GM12878 (cell line): ENCODE data around the gene NF1. TPM values are rescaled to one million over a fixed set of nuclear protein-coding genes. Genes with fewer than 3 reads are reported as not detected.

ENCODE experiments used
- ATAC-seq: fragments of 200-7000 bp; cut with Tn5 transposase; 3 replicates; pipeline ENCODE4 v1.9.1; 2020; ENCODE audit warnings: mild to moderate bottlenecking, moderate library complexity
- BruUV-seq: library from RNA; stranded (reverse); fragments of 400-500 nt; replicated peaks from 2 replicates; lab custom pipeline; 2021; lab: Mats Ljungman, UMichigan
- CTCF ChIA-PET: fragments of 300-600 bp; sonication (Branson Sonifier 250); formaldehyde crosslinking; extraction: SDS; loops from one replicate; lab custom pipeline; 2021; ENCODE audit warnings: inconsistent platforms; lab: Yijun Ruan, JAX
- POLR2A ChIA-PET: fragments of 350-600 bp; formaldehyde crosslinking; extraction: SDS; loops from one replicate; lab custom pipeline; 2021; ENCODE audit warnings: inconsistent platforms; lab: Charles Lee
- RAD21 ChIA-PET: fragments of 300-600 bp; sonication (Branson Sonifier 250); formaldehyde crosslinking; loops from one replicate; lab custom pipeline; 2023; ENCODE audit warnings: antibody characterized with exemption; ENCODE audit not compliant: unreplicated experiment; lab: Charles Lee
- SMC1A ChIA-PET: fragments of 300-600 bp; sonication (Branson Sonifier 250); formaldehyde crosslinking; loops from one replicate; lab custom pipeline; 2023; ENCODE audit not compliant: unreplicated experiment, uncharacterized antibody; lab: Charles Lee
- DNase-seq: peaks from one replicate; pipeline ENCODE4 v3.0.0-alpha.2; 2011; ENCODE audit warnings: low read depth, low spot score
- FAIRE-seq: peaks from 3 replicates; lab custom pipeline; 2011; peaks lifted over from hg19 to GRCh38; lab: Jason Lieb, UNC
- H2AFZ ChIP-seq: 2 replicates; pipeline ENCODE4 v1.6.0; 2011; ENCODE audit warnings: low read depth, low read length, control low read depth; ENCODE audit not compliant: control insufficient read depth
- H3K27ac ChIP-seq: 2 replicates; pipeline ENCODE4 v1.5.1; 2011; ENCODE audit warnings: control low read depth; ENCODE audit not compliant: control insufficient read depth, insufficient read depth
- H3K27me3 ChIP-seq, 2 experiments: replicated peaks in 1 of 2; 2 replicates each; pipeline versions ENCODE4 v1.6.0 to v1.6.1; 2011; ENCODE audit warnings: low read length in 1 of 2; ENCODE audit not compliant: control insufficient read depth in 2 of 2, insufficient read depth in 2 of 2
- H3K36me3 ChIP-seq, 2 experiments: 2 replicates each; pipeline ENCODE4 v1.5.1; 2011; ENCODE audit warnings: low read length in 1 of 2; ENCODE audit not compliant: control insufficient read depth in 2 of 2, insufficient read depth in 2 of 2
- H3K4me1 ChIP-seq: 2 replicates; pipeline ENCODE4 v1.6.1; 2011; ENCODE audit warnings: mild to moderate bottlenecking, low read length, moderate library complexity, mixed read lengths; ENCODE audit not compliant: control insufficient read depth, insufficient read depth
- H3K4me2 ChIP-seq: 2 replicates; pipeline ENCODE4 v1.6.0; 2011; ENCODE audit warnings: control low read depth; ENCODE audit not compliant: control insufficient read depth, insufficient read depth
- H3K4me3 ChIP-seq: fragments of 200-600 bp; sonication (generic); 2 replicates; pipeline ENCODE4 v1.5.1; 2016
- H3K79me2 ChIP-seq: 2 replicates; pipeline ENCODE4 v1.6.0; 2011; ENCODE audit warnings: low read length; ENCODE audit not compliant: control insufficient read depth, insufficient read depth
- H3K9ac ChIP-seq: 2 replicates; pipeline ENCODE4 v1.8.0; 2011; ENCODE audit warnings: low read length, control low read depth, mixed read lengths; ENCODE audit not compliant: control insufficient read depth, insufficient read depth
- H3K9me3 ChIP-seq: replicated peaks from 3 replicates; pipeline ENCODE4 v1.5.1; 2011; ENCODE audit warnings: mild to moderate bottlenecking, low read length; ENCODE audit not compliant: control insufficient read depth, insufficient read depth
- H4K20me1 ChIP-seq: 2 replicates; pipeline ENCODE4 v1.6.0; 2011; ENCODE audit not compliant: control insufficient read depth, insufficient read depth
- ATF3 ChIP-seq: IDR thresholded peaks from 2 replicates; pipeline ENCODE4 v1.6.1; 2011; ENCODE audit warnings: low read depth, mild to moderate bottlenecking, low read length, moderate library complexity, borderline replicate concordance; ENCODE audit errors: extremely low read depth
- ATF7 ChIP-seq: fragments of 450-650 bp; IDR thresholded peaks from 2 replicates; pipeline ENCODE4 v1.6.1; 2016; ENCODE audit warnings: low read depth, mild to moderate bottlenecking
- CBX3 ChIP-seq: fragments of 200-600 bp; sonication (generic); IDR thresholded peaks from 2 replicates; pipeline ENCODE4 v1.6.1; 2016; ENCODE audit warnings: low read depth, borderline replicate concordance
- EP300 ChIP-seq, 2 experiments: fragments of 150-350 bp in 1 of 2; IDR thresholded peaks; 2 replicates each; pipeline ENCODE4 v1.6.1; 2011 to 2012; ENCODE audit warnings: low read depth in 2 of 2, low read length in 2 of 2, borderline replicate concordance in 1 of 2, improper control_type of control experiment in 1 of 2, inconsistent platforms in 1 of 2; ENCODE audit not compliant: control insufficient read depth in 1 of 2
- HDAC2 ChIP-seq: fragments of 200-600 bp; sonication (generic); IDR thresholded peaks from 2 replicates; pipeline ENCODE4 v1.6.1; 2017
- IKZF2 ChIP-seq, 2 experiments: fragments of 450-650 bp; IDR thresholded peaks; 2 replicates each; pipeline ENCODE4 v1.6.1; 2017; ENCODE audit warnings: mild to moderate bottlenecking in 2 of 2, moderate library complexity in 2 of 2
- NBN ChIP-seq: fragments of 450-650 bp; IDR thresholded peaks from 2 replicates; pipeline ENCODE4 v1.6.1; 2016
- NR2C2 ChIP-seq: IDR thresholded peaks from 2 replicates; pipeline ENCODE4 v1.6.1; 2011; ENCODE audit warnings: borderline replicate concordance, low read depth; ENCODE audit not compliant: control insufficient read depth, insufficient read length
- PBX3 ChIP-seq: IDR thresholded peaks from 2 replicates; pipeline ENCODE4 v1.6.1; 2011; ENCODE audit warnings: mild to moderate bottlenecking, low read depth, low read length, moderate library complexity; ENCODE audit not compliant: insufficient replicate concordance
- PKNOX1 ChIP-seq: fragments of 450-650 bp; IDR thresholded peaks from 2 replicates; pipeline ENCODE4 v1.6.1; 2016; ENCODE audit warnings: mild to moderate bottlenecking
- PML ChIP-seq: IDR thresholded peaks from 2 replicates; pipeline ENCODE4 v1.6.1; 2012; ENCODE audit warnings: low read length, inconsistent platforms
- TAF1 ChIP-seq: IDR thresholded peaks from 2 replicates; pipeline ENCODE4 v1.6.1; 2011; ENCODE audit warnings: mild to moderate bottlenecking, low read depth, low read length, borderline replicate concordance
- WRNIP1 ChIP-seq: IDR thresholded peaks from 2 replicates; pipeline ENCODE4 v1.6.1; 2011; ENCODE audit warnings: low read depth, low read length, improper control_type of control experiment, borderline replicate concordance
- YBX1 ChIP-seq: fragments of 450-650 bp; IDR thresholded peaks from 2 replicates; pipeline ENCODE4 v1.6.1; 2016; ENCODE audit warnings: antibody characterized with exemption
- ZBTB40 ChIP-seq: fragments of 450-650 bp; IDR thresholded peaks from 2 replicates; pipeline ENCODE4 v1.6.1; 2016; ENCODE audit warnings: mild to moderate bottlenecking, moderate library complexity, borderline replicate concordance
- ZNF207 ChIP-seq: fragments of 450-650 bp; IDR thresholded peaks from 2 replicates; pipeline ENCODE4 v1.6.1; 2014; ENCODE audit warnings: antibody characterized with exemption, mild to moderate bottlenecking, borderline replicate concordance
- WGBS: methylation state at CpG from one replicate; pipeline ENCODE4 v1.1.6; 2016; ENCODE audit warnings: low lambda C conversion rate; ENCODE audit not compliant: insufficient replicate concordance, insufficient coverage; ENCODE audit errors: missing lambda C conversion rate; 5-methylcytosine and 5-hydroxymethylcytosine counted together
- in situ Hi-C: fragments of 300-500 bp; cut with MboI; formaldehyde crosslinking; loops from 9 replicates; pipeline ENCODE4 v1.14.3; 2018; ENCODE audit warnings: mixed read lengths
- intact Hi-C: fragments of 100-400 bp; cut with micrococcal nuclease; formaldehyde crosslinking; loops from one replicate; pipeline ENCODE4 v1.14.2; 2022; ENCODE audit not compliant: unreplicated experiment
- polyA plus RNA-seq, 11 experiments: library from polyadenylated mRNA; depleted of rRNA in 4 of 11; unstranded in 6 of 11; stranded (reverse) in 5 of 11; fragments of >200 nt; fragmentation: Nextera tagmentation in 4 of 11; fragmentation: Illumina TruSeq in 1 of 11; extraction: Ambion mirVana in 4 of 11; extraction: Trizol in 1 of 11; gene quantifications; 1 replicate in 1 of 11; 2 replicates in 10 of 11; pipeline versions ENCODE4 v1.2.1 to v1.2.3, GENCODE V29; 2011 to 2016; ENCODE audit warnings: inconsistent platforms in 2 of 11, missing spikeins in 2 of 11, low read depth in 1 of 11
- total RNA-seq, 4 experiments: library from RNA; depleted of rRNA in 3 of 4; stranded (reverse); fragments of >200 nt in 3 of 4; fragmentation: Illumina TruSeq in 1 of 4; extraction: Trizol in 1 of 4; gene quantifications; 2 replicates each; pipeline versions ENCODE4 v1.2.1 to v1.2.3, GENCODE V29; 2013 to 2021

NF1 gene
- total and polyA plus RNA-seq, 10 of the 15 experiments (the other 5 are each of a cell fraction or from before 2014, with no cell fraction given) = 2.5 to 31.8 (median 16.6) TPM

- TF ChIP-seq EP300 (IDR thresholded peaks at IDR 0.05; ENCODE audit: borderline replicate concordance in 1 of 2, control insufficient read depth in 1 of 2, low read depth in 2 of 2, low read length in 2 of 2) (no peak), CBX3 (no peak), ZBTB40 (no peak), HDAC2 (no peak), ATF7 (no peak)
Observed at GRCh38 chr17:31309556-31309955, 214.8 kb downstream of the NF1 start (continued).

GRCh38 chr17:31310260-31310659 is 215.5 kb downstream of the NF1 start:
- in situ Hi-C loops (no loop called here), intact Hi-C loops (loop anchor here (10.0 kb wide), 1 partner anchor 595 kb away; the partner anchor contains the start of gene UTP6)
- no peaks in the 10 kb centered on the region for H3K27me3 ChIP-seq
- FAIRE-seq (no peak), DNase-seq (no peak), ATAC-seq (peak; percentile 37)
- peaks cover under 1 to 13% of the 10 kb centered on the region in 2 experiments; a peak in 3 of 4 replicates for H3K36me3 ChIP-seq
- H3K4me2 ChIP-seq = peak overlapping the region; percentile 97
- ChIA-PET RAD21 (interaction anchor here (1.0 to 3.9 kb wide), 5 partner anchors 9 to 183 kb away, joined by 3 to 39 read pairs (median 20); no protein-coding TSS in a partner anchor), SMC1A (interaction anchor here (1.6 to 8.0 kb wide), 3 partner anchors 11 to 61 kb away, joined by 9 to 101 read pairs (median 86); partner anchors contain the start of gene EVI2A), POLR2A (interaction anchor here (0.7 to 2.8 kb wide), 5 partner anchors 9 to 183 kb away, joined by 3 to 30 read pairs (median 5); partner anchors contain the start of gene EVI2A), CTCF (interaction anchor here (1.4 to 10.7 kb wide), 3 partner anchors 10 to 62 kb away, joined by 6 to 80 read pairs (median 21); partner anchors contain the start of gene EVI2A)
- peaks cover 91% of the 10 kb centered on the region for H3K79me2 ChIP-seq
- 6% methylated on average over 2 of the region's 2 CpGs for WGBS
- peak overlapping the region; percentile 69 for H3K4me3 ChIP-seq
- peak overlapping the region; percentile 93 for H3K9ac ChIP-seq
- H3K27ac ChIP-seq = peak overlapping the region; percentile 95
- H3K9me3 ChIP-seq = peaks cover under 1% of the 10 kb centered on the region; the same call in 2 of the 3 replicates
- H3K4me1 ChIP-seq = peaks cover 23% of the 10 kb centered on the region
- peak overlapping the region; percentile 14; the same call in 1 of the 2 replicates for H2AFZ ChIP-seq
- no TSS peak for BruUV-seq
- no peaks in the 10 kb centered on the region for H4K20me1 ChIP-seq
- no peak for TF ChIP-seq YBX1
- peak; percentile 74 for TF ChIP-seq NBN
- TF ChIP-seq ZNF207 = no peak
- TF ChIP-seq PML = no peak
- no peak for TF ChIP-seq NR2C2
- 0 out of 2 replicates have a peak, but pooled peaks have one; percentile 84 for TF ChIP-seq WRNIP1
- TF ChIP-seq PBX3 = no peak
- no peak for TF ChIP-seq IKZF2 (IDR thresholded peaks at IDR 0.05)
- peak; percentile 47; the same call in 1 of the 2 replicates for TF ChIP-seq TAF1
- peak; percentile 47; the same call in 1 of the 2 replicates for TF ChIP-seq PKNOX1
- no peak for TF ChIP-seq ATF3
